GM10847 (cell line): ENCODE data around the gene ZNF185.

Experiments used
- POLR2A ChIP-seq: IDR thresholded peaks from 2 replicates; pipeline ENCODE4 v1.6.1; 2011; ENCODE audit not compliant: insufficient read length; ENCODE audit errors: extremely low read depth

ZNF185 gene

DNA sequence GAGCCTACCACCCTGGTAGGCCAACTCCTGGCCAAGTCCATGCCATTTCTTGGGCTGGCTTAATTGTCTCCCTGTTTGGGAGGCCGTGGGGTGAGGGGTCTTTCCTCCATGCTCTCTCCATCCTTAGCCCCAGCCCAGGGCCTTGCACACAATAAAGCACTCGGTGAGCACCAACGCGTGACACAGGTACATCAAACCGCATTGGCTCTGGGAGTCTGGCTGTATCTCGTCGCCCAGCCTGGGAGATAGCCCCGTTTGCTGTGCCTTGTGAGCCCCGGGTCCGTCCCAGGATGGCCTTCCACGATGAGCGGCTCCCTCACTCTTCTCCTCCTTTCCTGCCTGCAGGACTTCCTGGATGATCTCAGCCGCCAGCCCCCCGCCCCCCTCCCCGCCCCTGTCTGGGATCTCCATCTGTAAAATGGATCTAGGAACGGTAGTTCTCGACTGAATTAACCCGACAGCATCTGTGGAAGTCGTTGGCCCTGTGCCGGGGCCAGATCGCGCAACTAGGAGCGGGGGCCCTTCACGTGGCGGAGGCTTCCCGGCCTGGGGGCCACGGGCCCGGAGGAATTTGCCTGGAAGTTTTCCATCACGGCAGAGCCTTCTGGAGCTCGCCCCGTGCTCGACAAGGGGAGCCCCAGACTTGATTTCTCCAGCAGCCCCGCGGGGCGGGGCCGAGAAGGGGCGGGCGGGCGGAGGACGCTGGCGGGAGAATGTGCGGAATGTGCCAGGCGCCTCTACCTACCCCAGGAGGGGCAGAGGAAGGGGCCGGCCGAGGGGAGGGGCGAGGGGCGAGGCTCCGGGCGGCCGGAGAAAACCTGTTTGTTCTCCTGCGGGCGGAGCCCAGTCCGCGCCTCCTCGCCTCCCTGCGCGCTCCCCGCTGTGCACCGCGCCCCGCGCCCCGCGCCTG lies at the start of gene ZNF185:
ZNF185 (plus strand) TSS at position 846 of the 910 bp plus-strand sequence. CDS start 16,423 bp downstream, outside the sequence.
- no peak for TF ChIP-seq POLR2A

DNA sequence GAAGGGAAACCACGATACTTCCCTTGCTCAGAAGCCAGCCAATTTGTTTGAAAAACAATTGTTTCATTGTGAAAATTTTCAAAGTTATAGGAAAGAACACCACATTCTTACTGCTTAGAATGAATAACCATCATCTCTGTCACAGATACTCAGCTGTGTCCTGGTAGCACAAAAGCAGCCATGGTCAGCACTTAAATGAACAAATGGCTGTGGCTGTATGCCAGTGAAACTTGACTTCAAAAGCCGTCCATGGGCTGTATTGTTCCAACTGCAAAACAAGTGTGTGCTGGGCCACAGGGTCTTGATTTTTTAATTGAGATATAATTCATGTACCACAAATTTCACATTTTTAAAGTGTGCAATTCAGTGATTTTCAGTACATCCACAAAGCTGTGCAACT lies 47.4 kb upstream of the ZNF185 start:
- no peak for TF ChIP-seq POLR2A

- TF ChIP-seq POLR2A: no peak
Measured at GRCh38 chrX:152853986-152854385, 43.9 kb upstream of the ZNF185 start.

GRCh38 chrX:152861116-152861515 lies 36.8 kb upstream of the ZNF185 start:
- TF ChIP-seq POLR2A: no peak

- no peak for TF ChIP-seq POLR2A
Measured at GRCh38 chrX:152861826-152862225, 36.0 kb upstream of the ZNF185 start.

DNA sequence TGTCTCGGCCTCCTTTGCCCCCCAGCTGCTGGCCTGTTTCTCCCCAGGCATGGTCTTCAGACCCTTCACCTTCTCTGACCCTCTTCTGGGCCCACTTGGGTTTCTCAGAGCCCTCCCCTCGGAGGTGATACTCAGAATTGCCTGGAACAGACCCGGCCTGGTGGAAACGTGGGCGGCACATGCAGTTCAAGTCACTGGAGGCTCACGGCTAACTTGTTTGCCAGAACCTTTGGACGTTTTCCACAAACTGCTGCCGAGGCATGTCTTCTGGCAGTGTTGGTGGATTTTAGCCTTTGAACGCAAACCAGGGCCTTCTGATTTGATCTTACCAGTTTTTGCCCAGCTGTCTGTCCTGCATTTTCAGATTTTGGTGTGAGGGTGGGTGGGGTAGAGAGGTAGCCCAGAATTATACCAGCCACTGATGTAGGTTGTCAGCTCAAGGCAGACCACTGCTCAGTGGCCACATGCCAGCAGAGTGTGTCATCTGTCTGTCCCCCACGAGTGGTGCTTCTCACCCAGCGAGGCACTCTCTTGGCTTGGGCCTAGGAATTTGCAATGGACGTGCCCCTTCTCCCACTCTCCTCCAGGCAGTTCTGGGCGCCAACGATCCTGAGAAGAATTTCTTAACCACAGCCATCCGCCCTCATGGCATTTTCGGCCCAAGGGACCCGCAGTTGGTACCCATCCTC lies 32.5 kb upstream of the ZNF185 start:
- no peak for TF ChIP-seq POLR2A

DNA sequence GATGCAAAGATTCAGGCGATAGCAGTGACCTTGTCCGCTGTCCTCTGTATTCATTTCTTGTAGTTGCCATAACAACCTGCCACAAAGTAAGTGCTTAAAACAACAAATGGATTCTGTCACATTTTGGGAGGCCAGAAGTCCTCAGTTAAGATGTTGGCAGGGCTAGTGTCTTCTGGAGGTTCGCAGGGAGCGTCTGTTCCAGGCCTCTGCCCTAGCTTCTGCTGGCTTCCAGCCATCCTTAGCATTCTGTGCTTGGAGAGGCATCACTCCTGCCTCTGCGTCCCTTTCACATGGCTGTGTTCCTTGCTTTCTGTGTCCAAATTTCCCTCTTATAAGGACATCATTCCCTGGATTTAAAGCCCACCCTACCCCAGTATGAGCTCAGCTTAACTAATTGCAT lies 31.5 kb upstream of the ZNF185 start:
- no peak for TF ChIP-seq POLR2A

DNA sequence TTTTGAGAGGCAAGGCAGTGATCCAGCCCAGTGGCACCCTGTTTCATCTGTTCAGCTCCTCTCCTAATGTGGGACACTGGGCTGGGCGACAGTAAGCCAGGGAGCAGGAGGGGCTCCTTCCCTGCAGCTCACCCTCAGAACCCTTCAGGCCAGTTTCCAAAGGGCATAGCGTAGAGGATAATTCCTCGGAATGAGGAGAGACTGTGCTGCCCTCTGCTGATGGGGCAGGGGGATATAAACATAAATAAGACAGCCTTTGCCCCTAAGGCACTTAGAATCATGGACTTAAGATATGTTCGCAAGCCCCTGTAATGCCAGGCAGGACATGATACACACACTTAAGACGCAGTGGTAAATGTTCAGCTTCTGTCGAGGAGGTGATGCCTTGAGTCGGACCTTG lies 27.9 kb upstream of the ZNF185 start:
- no peak for TF ChIP-seq POLR2A

- no peak for TF ChIP-seq POLR2A
Measured at GRCh38 chrX:152871260-152871659, 26.6 kb upstream of the ZNF185 start.

GRCh38 chrX:152872522-152872921 lies 25.3 kb upstream of the ZNF185 start:
- no peak for TF ChIP-seq POLR2A

DNA sequence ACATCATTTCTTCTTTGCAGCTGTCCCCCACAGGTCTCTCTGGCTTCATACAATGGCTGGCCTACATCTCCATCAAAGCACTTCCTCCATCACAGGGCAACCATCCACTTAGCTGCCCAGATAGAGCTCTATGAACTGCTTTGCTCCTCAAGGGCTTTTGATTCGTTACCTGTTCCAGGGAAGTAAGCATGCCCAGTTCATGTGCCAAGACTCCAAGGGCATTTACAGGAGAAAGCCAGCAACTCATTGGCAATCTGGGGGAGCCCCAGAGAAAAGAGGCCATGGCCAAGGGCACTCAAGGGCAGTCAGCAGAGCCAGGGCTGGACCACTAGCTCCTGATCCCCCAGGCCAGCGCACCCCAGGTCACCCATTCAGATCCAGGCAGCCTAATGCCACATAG lies 24.5 kb upstream of the ZNF185 start:
- no peak for TF ChIP-seq POLR2A

GRCh38 chrX:152876931-152877840 lies 20.7 kb upstream of the ZNF185 start:
- no peak for TF ChIP-seq POLR2A

DNA sequence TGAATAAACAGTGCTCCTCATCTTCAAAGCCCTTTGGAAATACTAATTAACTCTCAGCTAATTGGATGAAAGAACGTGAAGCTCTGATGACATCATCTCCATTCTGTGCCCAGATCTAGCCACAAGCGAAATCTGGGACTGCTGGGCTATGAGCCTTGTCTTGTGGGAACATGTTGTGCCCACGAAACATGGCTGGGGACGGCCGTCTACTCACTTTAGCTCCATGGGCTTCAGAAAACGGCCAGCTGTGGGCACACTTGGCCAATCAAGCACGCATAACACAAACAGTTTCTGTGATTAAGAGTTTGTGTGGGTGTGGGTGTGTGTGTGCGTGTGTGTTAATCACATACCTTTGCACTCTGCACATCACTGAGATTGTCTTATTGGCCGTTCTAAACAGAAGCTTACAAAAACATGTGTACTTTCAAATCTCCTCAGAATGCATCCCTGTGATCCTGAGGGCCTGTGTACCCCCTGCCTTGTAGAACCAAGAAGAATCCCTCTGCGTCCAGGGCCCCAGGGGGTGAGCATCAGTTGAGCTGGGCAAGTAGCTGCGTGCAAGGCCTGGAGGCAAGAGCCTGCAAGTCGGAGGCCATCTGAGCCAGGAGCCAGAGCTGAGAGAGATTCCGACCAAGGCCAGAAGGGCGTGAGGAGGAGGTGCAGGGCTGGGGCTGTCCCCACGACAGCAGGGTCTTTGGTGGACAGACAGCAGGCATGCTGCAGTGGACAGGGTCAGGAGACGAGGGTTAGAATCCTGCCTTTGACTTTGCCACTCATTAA lies 18.7 kb upstream of the ZNF185 start:
- TF ChIP-seq POLR2A: no peak

DNA sequence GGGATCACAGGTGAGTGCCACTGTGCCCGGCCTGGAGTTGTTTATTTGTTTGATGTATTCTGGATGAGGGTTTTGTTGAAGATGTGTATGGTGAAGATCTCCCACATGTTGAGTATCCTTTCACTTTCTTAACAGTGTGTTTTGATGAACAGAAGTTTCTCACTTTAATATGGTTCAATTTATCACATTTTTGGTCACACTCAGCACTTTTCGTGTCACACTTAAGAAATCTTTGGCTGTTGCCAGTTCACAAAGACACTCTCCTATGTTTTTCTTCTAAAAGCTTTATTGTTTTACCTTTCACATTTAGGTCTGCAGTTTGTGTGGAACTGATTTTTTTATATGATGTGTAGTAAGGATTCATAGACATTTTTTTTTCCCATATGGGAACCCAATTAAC lies 16.6 kb upstream of the ZNF185 start:
- no peak for TF ChIP-seq POLR2A
